GM23338 (cell line): ENCODE results near the gene SMIM5. TPM values are rescaled to one million over a fixed set of nuclear protein-coding genes. Genes with fewer than 3 reads are reported as not detected.

ENCODE experiments used
- ATAC-seq: fragments of 200-7000 bp; cut with Tn5 transposase; 3 replicates; pipeline ENCODE4 v1.9.1; 2020
- DNase-seq: peaks from one replicate; pipeline ENCODE4 v3.0.0-alpha.2; 2015; ENCODE audit warnings: low spot score
- H2AFZ ChIP-seq: fragments of 200-600 bp; sonication (generic); 2 replicates; pipeline ENCODE4 v1.8.0; 2016; ENCODE audit warnings: antibody characterized with exemption, mild to moderate bottlenecking, moderate library complexity
- H3F3A ChIP-seq: fragments of 200-600 bp; sonication (generic); replicated peaks from 2 replicates; pipeline ENCODE4 v1.8.0; 2017; ENCODE audit warnings: antibody characterized with exemption, mixed run types, low read depth
- H3K27ac ChIP-seq: fragments of 200-600 bp; sonication (generic); 2 replicates; pipeline ENCODE4 v1.6.1; 2016; ENCODE audit warnings: low read depth
- H3K27me3 ChIP-seq: fragments of 200-600 bp; sonication (generic); 2 replicates; pipeline ENCODE4 v1.8.0; 2016; ENCODE audit warnings: mild to moderate bottlenecking, mixed run types, moderate library complexity; ENCODE audit not compliant: insufficient read depth
- H3K36me3 ChIP-seq: fragments of 200-600 bp; sonication (generic); 2 replicates; pipeline ENCODE4 v1.8.0; 2016; ENCODE audit warnings: mild to moderate bottlenecking; ENCODE audit not compliant: insufficient read depth
- H3K4me1 ChIP-seq: fragments of 200-600 bp; sonication (generic); 2 replicates; pipeline ENCODE4 v1.8.0; 2016; ENCODE audit warnings: mild to moderate bottlenecking, moderate library complexity; ENCODE audit not compliant: insufficient read depth
- H3K4me2 ChIP-seq: fragments of 200-600 bp; sonication (generic); 2 replicates; pipeline ENCODE4 v1.7.1; 2017; ENCODE audit warnings: mixed run types
- H3K4me3 ChIP-seq: fragments of 200-600 bp; sonication (generic); 2 replicates; pipeline ENCODE4 v1.6.1; 2016; ENCODE audit warnings: mixed run types
- H3K79me2 ChIP-seq: fragments of 200-600 bp; sonication (generic); replicated peaks from 2 replicates; pipeline ENCODE4 v1.8.0; 2017; ENCODE audit warnings: mild to moderate bottlenecking; ENCODE audit not compliant: insufficient read depth
- H3K9me2 ChIP-seq: fragments of 200-600 bp; sonication (generic); 2 replicates; pipeline ENCODE4 v1.8.0; 2017; ENCODE audit not compliant: insufficient read depth
- H4K20me1 ChIP-seq: fragments of 200-600 bp; sonication (generic); replicated peaks from 2 replicates; pipeline ENCODE4 v1.8.0; 2017; ENCODE audit warnings: mild to moderate bottlenecking; ENCODE audit not compliant: insufficient read depth
- H3K27ac Mint-ChIP-seq: 2 replicates; pipeline ENCODE4 v1.8.0; 2020; ENCODE audit warnings: inconsistent platforms, mild to moderate bottlenecking, moderate library complexity, mixed read lengths
- H3K27me3 Mint-ChIP-seq: 3 replicates; pipeline ENCODE4 v1.8.0; 2022; ENCODE audit warnings: low read depth, mild to moderate bottlenecking, moderate library complexity, mixed read lengths, inconsistent platforms; ENCODE audit not compliant: insufficient read depth, poor library complexity
- H3K36me3 Mint-ChIP-seq: 3 replicates; pipeline ENCODE4 v1.8.0; 2021; ENCODE audit warnings: low read depth, mild to moderate bottlenecking, inconsistent platforms, moderate library complexity, mixed read lengths
- H3K4me1 Mint-ChIP-seq: 3 replicates; pipeline ENCODE4 v1.8.0; 2020; ENCODE audit warnings: mild to moderate bottlenecking, inconsistent platforms, mixed read lengths
- H3K4me3 Mint-ChIP-seq: 3 replicates; pipeline ENCODE4 v1.8.0; 2021; ENCODE audit warnings: moderate library complexity, mild to moderate bottlenecking, inconsistent platforms, mixed read lengths
- H3K9me3 Mint-ChIP-seq: 3 replicates; pipeline ENCODE4 v1.8.0; 2020; ENCODE audit warnings: moderate library complexity, mild to moderate bottlenecking, inconsistent platforms, mixed read lengths
- EZH2phosphoT487 ChIP-seq: fragments of 200-600 bp; sonication (generic); IDR thresholded peaks from one replicate; pipeline ENCODE4 v1.8.1; 2018; ENCODE audit warnings: antibody characterized with exemption; ENCODE audit not compliant: unreplicated experiment
- POLR2AphosphoS5 ChIP-seq: IDR thresholded peaks from 2 replicates; pipeline ENCODE4 v1.6.1; 2016; ENCODE audit warnings: antibody characterized with exemption, low read depth
- ZNF114 ChIP-seq: fragments of 250-450 bp; sonication (Bioruptor Pico); IDR thresholded peaks from 2 replicates; pipeline ENCODE4 v1.5.0; 2020; ENCODE audit warnings: mild to moderate bottlenecking, moderate library complexity
- ZNF331 ChIP-seq: fragments of 250-450 bp; sonication (Bioruptor Pico); IDR thresholded peaks from 2 replicates; pipeline ENCODE4 v1.5.0; 2020; ENCODE audit warnings: low read depth, mild to moderate bottlenecking, moderate library complexity
- polyA plus RNA-seq: library from polyadenylated mRNA; unstranded; fragments of >200 nt; fragmentation: Nextera tagmentation; extraction: Ambion mirVana; gene quantifications from 2 replicates; pipeline ENCODE4 v1.2.1, GENCODE V29; 2016
- total RNA-seq: library from RNA; depleted of rRNA; stranded (reverse); fragments of >200 nt; shearing (Covaris generic); gene quantifications from 2 replicates; pipeline ENCODE4 v1.2.3, GENCODE V29; 2014
- TF ChIP-seq, protein P1 (sequence below), 2 experiments: fragments of 200-600 bp in 1 of 2; sonication (generic) in 1 of 2; conservative IDR thresholded peaks; 2 replicates each; pipeline versions ENCODE4 v1.5.1 to v1.6.1; 2016 to 2017; ENCODE audit warnings: antibody characterized with exemption in 2 of 2, low read depth in 2 of 2, mild to moderate bottlenecking in 2 of 2, moderate library complexity in 1 of 2
- TF ChIP-seq, protein P2 (sequence below): IDR thresholded peaks from one replicate; pipeline ENCODE4 v1.6.1; 2018; ENCODE audit warnings: antibody characterized with exemption; ENCODE audit not compliant: unreplicated experiment

The SMIM5 gene
- total and polyA plus RNA-seq, 2 experiments from 2014 or later = 0.16 TPM; not detected in 1

DNA sequence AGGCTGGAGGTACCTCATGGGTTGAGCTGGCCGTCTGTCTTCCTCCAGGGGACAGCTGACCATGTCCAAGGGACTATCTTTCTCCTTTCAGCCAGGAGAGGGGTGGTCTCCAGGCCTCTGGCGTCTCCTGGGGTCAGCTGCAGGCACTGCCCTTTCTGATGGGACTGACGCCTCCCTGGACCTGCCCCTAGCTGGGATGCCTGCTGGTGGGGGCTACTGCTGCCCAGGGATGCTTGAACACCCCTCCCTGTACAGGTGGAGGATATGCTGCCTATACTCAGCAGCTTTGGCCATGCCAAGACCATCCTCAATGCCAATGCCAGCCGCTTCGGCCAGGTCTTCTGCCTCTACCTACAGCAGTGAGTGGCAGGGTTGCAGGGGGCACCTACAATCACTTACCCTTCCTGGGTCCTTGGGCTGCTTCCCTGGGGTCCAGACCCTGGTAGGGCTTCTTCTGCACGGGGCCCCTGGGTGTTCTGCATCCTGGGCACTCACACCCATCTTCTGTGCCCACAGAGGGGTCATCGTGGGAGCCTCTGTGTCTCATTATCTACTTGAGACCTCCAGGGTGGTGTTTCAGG, 41.4 kb upstream of the SMIM5 start:
- H3K27me3 Mint-ChIP-seq = peaks cover 21% of the 10 kb centered on the region
- H3K36me3 Mint-ChIP-seq = no peaks in the 10 kb centered on the region; the same call in 2 of the 3 replicates
- Histone ChIP-seq H3K36me3 (no peaks in the 10 kb centered on the region), H3K9me2 (no peaks in the 10 kb centered on the region), H2AFZ (no peak overlapping the region), H3K27ac (no peak overlapping the region), H3K27me3 (peaks cover 9% of the 10 kb centered on the region), H4K20me1 (no peaks in the 10 kb centered on the region), H3F3A (no peaks in the 10 kb centered on the region), H3K4me2 (no peak overlapping the region), H3K4me1 (peaks cover 6% of the 10 kb centered on the region), H3K4me3 (no peak overlapping the region), H3K79me2 (no peaks in the 10 kb centered on the region)
- no peak for TF ChIP-seq ZNF331 (CRISPR knock-in tag)
- TF ChIP-seq, protein P1, sequence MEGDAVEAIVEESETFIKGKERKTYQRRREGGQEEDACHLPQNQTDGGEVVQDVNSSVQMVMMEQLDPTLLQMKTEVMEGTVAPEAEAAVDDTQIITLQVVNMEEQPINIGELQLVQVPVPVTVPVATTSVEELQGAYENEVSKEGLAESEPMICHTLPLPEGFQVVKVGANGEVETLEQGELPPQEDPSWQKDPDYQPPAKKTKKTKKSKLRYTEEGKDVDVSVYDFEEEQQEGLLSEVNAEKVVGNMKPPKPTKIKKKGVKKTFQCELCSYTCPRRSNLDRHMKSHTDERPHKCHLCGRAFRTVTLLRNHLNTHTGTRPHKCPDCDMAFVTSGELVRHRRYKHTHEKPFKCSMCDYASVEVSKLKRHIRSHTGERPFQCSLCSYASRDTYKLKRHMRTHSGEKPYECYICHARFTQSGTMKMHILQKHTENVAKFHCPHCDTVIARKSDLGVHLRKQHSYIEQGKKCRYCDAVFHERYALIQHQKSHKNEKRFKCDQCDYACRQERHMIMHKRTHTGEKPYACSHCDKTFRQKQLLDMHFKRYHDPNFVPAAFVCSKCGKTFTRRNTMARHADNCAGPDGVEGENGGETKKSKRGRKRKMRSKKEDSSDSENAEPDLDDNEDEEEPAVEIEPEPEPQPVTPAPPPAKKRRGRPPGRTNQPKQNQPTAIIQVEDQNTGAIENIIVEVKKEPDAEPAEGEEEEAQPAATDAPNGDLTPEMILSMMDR (conservative IDR thresholded peaks at IDR 0.05; ENCODE audit: low read depth in 2 of 2) = peak in 1 of 2 experiments; percentile 17; a peak in 2 of 4 replicates
- no peak for TF ChIP-seq EZH2phosphoT487
- TF ChIP-seq ZNF114 = no peak
- DNase-seq = no peak
- no peaks in the 10 kb centered on the region for H3K9me3 Mint-ChIP-seq
- no peak overlapping the region for H3K27ac Mint-ChIP-seq
- no peak overlapping the region for H3K4me3 Mint-ChIP-seq
- H3K4me1 Mint-ChIP-seq = no peaks in the 10 kb centered on the region
- ATAC-seq = no peak

DNA sequence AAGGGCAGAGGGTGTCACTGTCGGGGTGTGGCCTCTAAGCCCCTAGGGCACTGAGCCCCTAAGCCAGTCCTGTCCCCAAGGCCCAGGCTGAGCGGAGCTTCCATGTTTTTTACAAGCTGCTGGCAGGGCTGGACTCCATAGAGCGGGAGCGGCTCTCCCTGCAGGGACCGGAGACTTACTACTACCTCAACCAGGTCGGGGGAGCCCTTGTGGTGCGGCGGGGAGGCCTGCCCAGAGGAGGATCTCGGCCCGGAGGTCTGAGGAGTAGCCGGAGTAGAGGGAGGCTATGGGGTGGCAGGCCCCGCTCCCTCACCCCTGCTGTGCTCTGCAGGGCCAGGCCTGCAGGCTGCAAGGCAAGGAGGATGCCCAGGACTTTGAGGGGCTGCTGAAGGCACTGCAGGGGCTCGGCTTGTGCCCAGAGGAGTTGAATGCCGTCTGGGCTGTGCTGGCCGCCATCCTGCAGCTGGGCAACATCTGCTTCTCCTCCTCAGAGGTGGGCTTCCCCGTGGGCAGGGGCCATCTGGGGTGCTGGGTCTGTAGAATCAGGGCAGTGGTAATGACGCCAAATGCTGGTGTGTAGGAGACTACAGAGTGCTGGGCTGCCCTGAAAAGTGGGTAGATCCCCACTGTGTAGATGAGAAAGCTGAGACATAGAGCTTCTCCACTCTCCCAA, 40.8 kb upstream of the SMIM5 start:
- Mint-ChIP-seq H3K27me3 (peaks cover 14% of the 10 kb centered on the region), H3K36me3 (no peaks in the 10 kb centered on the region; the same call in 2 of the 3 replicates), H3K4me1 (no peaks in the 10 kb centered on the region), H3K27ac (no peak overlapping the region), H3K4me3 (no peak overlapping the region), H3K9me3 (no peaks in the 10 kb centered on the region)
- Histone ChIP-seq H3K9me2 (no peaks in the 10 kb centered on the region), H4K20me1 (no peaks in the 10 kb centered on the region), H3K79me2 (no peaks in the 10 kb centered on the region), H3K4me3 (no peak overlapping the region), H2AFZ (no peak overlapping the region), H3K27me3 (peaks cover 4% of the 10 kb centered on the region), H3K4me1 (peaks cover under 1% of the 10 kb centered on the region), H3K36me3 (no peaks in the 10 kb centered on the region), H3K4me2 (no peak overlapping the region), H3K27ac (no peak overlapping the region), H3F3A (0 out of 2 replicates have a peak, but pooled peaks cover 4% of the 10 kb centered on the region)
- ATAC-seq (no peak), DNase-seq (no peak)
- TF ChIP-seq, protein P1 (conservative IDR thresholded peaks at IDR 0.05; ENCODE audit: low read depth in 2 of 2) = no peak
- TF ChIP-seq, protein P2, sequence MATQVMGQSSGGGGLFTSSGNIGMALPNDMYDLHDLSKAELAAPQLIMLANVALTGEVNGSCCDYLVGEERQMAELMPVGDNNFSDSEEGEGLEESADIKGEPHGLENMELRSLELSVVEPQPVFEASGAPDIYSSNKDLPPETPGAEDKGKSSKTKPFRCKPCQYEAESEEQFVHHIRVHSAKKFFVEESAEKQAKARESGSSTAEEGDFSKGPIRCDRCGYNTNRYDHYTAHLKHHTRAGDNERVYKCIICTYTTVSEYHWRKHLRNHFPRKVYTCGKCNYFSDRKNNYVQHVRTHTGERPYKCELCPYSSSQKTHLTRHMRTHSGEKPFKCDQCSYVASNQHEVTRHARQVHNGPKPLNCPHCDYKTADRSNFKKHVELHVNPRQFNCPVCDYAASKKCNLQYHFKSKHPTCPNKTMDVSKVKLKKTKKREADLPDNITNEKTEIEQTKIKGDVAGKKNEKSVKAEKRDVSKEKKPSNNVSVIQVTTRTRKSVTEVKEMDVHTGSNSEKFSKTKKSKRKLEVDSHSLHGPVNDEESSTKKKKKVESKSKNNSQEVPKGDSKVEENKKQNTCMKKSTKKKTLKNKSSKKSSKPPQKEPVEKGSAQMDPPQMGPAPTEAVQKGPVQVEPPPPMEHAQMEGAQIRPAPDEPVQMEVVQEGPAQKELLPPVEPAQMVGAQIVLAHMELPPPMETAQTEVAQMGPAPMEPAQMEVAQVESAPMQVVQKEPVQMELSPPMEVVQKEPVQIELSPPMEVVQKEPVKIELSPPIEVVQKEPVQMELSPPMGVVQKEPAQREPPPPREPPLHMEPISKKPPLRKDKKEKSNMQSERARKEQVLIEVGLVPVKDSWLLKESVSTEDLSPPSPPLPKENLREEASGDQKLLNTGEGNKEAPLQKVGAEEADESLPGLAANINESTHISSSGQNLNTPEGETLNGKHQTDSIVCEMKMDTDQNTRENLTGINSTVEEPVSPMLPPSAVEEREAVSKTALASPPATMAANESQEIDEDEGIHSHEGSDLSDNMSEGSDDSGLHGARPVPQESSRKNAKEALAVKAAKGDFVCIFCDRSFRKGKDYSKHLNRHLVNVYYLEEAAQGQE = no peak
- TF ChIP-seq POLR2AphosphoS5 = no peak
- TF ChIP-seq ZNF331 (CRISPR knock-in tag) = no peak
